HG03060 (cell line): Measurements from ENCODE around the gene PHF12.
"Not testable (repeated sequence)": the region's sequence is repeated elsewhere in the genome, so short reads cannot be mapped to it uniquely, and the experiment has no call there.

Experiments used
- ATAC-seq: cut with Tn5 transposase; IDR thresholded peaks from one replicate; pipeline ENCODE4 v1.9.1; 2021; ENCODE audit warnings: low read depth, moderate number of reproducible peaks; ENCODE audit not compliant: unreplicated experiment

PHF12 gene

GRCh38 chr17:28906706-28907438 lies 44.4 kb downstream of the PHF12 start:
- ATAC-seq, result no peak

- ATAC-seq, result no peak
Measured at GRCh38 chr17:28906276-28906675, 45.0 kb downstream of the PHF12 start.

GRCh38 chr17:28904800-28905199 lies 46.5 kb downstream of the PHF12 start:
- no peak for ATAC-seq

- ATAC-seq, result not testable (repeated sequence)
Measured at GRCh38 chr17:28903546-28903841, 47.8 kb downstream of the PHF12 start.

GRCh38 chr17:28902819-28903545 lies 48.3 kb downstream of the PHF12 start, which contains the start of gene DHRS13:
TSS of gene DHRS13 (minus strand) at chr17:28903079. CDS start at chr17:28902944, 135 bp downstream.
- peak; percentile 51 for ATAC-seq

GRCh38 chr17:28901866-28902818 lies 49.2 kb downstream of the PHF12 start:
- peak; percentile 16 for ATAC-seq

- ATAC-seq, result no peak
Measured at GRCh38 chr17:28900986-28901726, 50.2 kb downstream of the PHF12 start.

GRCh38 chr17:28899212-28899815 lies 52.0 kb downstream of the PHF12 start:
- no peak for ATAC-seq

- ATAC-seq, result no peak
Measured at GRCh38 chr17:28898527-28898955, 52.8 kb downstream of the PHF12 start.

- ATAC-seq, result no peak
Measured at GRCh38 chr17:28897769-28898526, 53.4 kb downstream of the PHF12 start.

GRCh38 chr17:28896884-28897768 lies 54.2 kb downstream of the PHF12 start, which contains the start of gene FLOT2:
TSS of gene FLOT2 (minus strand) at chr17:28897733. CDS start at chr17:28897574, 159 bp downstream.
- no peak for ATAC-seq

GRCh38 chr17:28896491-28896883 lies 54.8 kb downstream of the PHF12 start:
- ATAC-seq, result no peak

GRCh38 chr17:28895794-28896447 lies 55.4 kb downstream of the PHF12 start:
- no peak for ATAC-seq

GRCh38 chr17:28893248-28894183 lies 57.8 kb downstream of the PHF12 start:
- not testable (repeated sequence) for ATAC-seq

- no peak for ATAC-seq
Measured at GRCh38 chr17:28892024-28892423, 59.3 kb downstream of the PHF12 start.

GRCh38 chr17:28891201-28891600 lies 60.1 kb downstream of the PHF12 start:
- no peak for ATAC-seq
